ENCODE data around the gene SIGLEC9. TPM values are rescaled to one million over a fixed set of nuclear protein-coding genes. Genes with fewer than 3 reads are reported as not detected.

Gene SIGLEC9
- total and polyA plus RNA-seq, 8 donors, result 0.19 to 4.1 (median 0.91) TPM

DNA sequence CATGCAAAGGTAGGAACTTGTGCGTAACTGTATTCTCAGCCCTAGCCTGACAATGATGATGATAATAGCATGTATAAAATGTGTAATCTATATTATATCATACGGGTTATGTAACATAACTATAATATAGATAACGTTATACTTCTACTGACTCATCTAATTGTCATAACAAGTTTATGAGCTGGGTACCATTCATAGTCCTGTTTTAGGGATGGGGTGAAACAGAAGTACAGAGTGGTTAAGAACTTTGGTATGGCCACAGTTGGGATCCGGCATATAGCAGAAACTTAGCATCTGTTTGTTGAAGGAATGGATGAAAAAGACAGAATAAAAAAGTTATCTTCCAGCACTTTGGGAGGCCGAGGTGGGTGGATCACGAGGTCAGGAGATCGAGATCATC, 21.7 kb upstream of the SIGLEC9 start:
- intact Hi-C loops (cut with DNase I), result no loop called here

DNA sequence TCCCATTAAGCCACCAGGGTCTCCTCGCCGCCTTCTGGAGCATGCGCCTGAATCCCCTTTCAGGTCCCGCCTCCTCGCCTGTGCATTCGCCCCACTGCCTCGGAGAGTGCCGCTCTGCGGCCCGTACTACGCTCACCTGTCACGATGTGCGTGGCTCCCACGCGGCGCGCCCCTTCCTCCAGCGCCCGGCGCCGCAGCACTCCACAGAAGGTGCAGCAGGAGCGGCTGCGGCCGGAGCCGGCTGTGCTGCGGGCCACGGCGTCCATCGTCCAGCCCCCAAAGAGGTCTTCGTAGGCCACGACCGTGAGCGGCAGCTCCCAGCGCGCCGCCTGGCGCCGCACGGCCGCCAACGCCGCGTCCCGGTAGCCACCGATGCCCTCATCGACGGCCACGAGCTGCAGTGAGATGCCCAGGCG, 20.8 kb upstream of the SIGLEC9 start:
- no peak for ATAC-seq
- Histone ChIP-seq H3K9me3 (no peaks in the 10 kb centered on the region), H3K36me3 (no peaks in the 10 kb centered on the region), H3K27me3 (no peaks in the 10 kb centered on the region), H3K27ac (no peak overlapping the region), H3K4me1 (peaks cover 9 to 18% (median 18%) of the 10 kb centered on the region in 3 donors), H3K4me3 (no peak overlapping the region)
- TF ChIP-seq, protein P1, sequence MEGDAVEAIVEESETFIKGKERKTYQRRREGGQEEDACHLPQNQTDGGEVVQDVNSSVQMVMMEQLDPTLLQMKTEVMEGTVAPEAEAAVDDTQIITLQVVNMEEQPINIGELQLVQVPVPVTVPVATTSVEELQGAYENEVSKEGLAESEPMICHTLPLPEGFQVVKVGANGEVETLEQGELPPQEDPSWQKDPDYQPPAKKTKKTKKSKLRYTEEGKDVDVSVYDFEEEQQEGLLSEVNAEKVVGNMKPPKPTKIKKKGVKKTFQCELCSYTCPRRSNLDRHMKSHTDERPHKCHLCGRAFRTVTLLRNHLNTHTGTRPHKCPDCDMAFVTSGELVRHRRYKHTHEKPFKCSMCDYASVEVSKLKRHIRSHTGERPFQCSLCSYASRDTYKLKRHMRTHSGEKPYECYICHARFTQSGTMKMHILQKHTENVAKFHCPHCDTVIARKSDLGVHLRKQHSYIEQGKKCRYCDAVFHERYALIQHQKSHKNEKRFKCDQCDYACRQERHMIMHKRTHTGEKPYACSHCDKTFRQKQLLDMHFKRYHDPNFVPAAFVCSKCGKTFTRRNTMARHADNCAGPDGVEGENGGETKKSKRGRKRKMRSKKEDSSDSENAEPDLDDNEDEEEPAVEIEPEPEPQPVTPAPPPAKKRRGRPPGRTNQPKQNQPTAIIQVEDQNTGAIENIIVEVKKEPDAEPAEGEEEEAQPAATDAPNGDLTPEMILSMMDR (IDR thresholded peaks at IDR 0.05), result no peak
- no peak for FAIRE-seq
- WGBS, 2 donors, result 86 to 92% methylated on average over 49 of the region's 49 CpGs
- DNase-seq, result no peak
- intact Hi-C loops (cut with DNase I), result no loop called here

More for the DNA sequence above, 21.7 kb upstream of the SIGLEC9 start:
- no peaks in the 10 kb centered on the region for H3K9me3 ChIP-seq
- ATAC-seq (no peak), DNase-seq (no peak), FAIRE-seq (no peak)
- 87 to 90% methylated on average over 7 of the region's 7 CpGs for whole genome bisulfite sequencing, 2 donors
- H3K4me1 ChIP-seq, result peaks cover 9 to 18% (median 15%) of the 10 kb centered on the region in 3 donors
- H3K4me3 ChIP-seq, result no peak overlapping the region
- no peaks in the 10 kb centered on the region for H3K27me3 ChIP-seq
- H3K27ac ChIP-seq, result no peak overlapping the region
- TF ChIP-seq, protein P1 (IDR thresholded peaks at IDR 0.05), result no peak
- H3K36me3 ChIP-seq, result no peaks in the 10 kb centered on the region

DNA sequence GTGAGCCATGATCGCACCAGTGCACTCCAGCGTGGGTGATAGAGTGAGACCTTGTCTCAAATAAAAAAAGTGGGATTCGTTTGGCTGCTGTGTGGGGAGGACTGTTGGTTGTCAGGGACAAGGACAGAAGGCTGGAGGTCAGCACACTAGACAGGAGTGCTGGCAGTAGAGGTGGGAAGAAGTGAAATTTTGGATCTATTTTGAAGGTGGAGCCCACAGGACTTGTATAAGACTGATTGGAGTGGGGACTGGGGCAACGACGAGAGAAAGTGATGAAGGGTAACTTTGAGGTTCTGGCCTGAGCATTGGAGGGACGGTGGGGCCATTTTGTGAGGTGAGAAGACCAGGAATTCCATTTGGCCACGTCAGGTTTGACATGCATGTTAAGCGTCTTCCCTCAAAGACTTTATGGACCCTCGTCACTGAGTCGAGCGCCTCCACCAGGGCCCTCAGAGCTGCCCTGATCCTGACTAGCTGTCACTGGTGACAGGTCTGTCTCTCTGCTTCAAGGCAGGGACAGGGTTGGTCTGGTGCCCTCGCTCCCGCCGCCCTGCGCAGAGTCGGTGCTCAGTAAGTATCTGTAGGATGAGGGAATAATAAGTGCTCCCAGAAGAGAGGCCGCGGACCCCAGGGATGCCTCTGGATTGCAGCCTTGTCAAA, 17.2 kb upstream of the SIGLEC9 start:
- no peak for DNase-seq
- ATAC-seq, result peak in 3 of 4 donors; percentile 1 to 2 (median 2)
- Histone ChIP-seq H3K9me3 (no peaks in the 10 kb centered on the region), H3K27me3 (no peaks in the 10 kb centered on the region), H3K36me3 (no peaks in the 10 kb centered on the region), H3K4me1 (peaks cover 3 to 11% (median 6%) of the 10 kb centered on the region in 3 donors), H3K4me3 (peak overlapping the region; percentile 51 to 80 (median 65)), H3K27ac (no peak overlapping the region)
- TF ChIP-seq, protein P1 (IDR thresholded peaks at IDR 0.05), result no peak
- intact Hi-C loops (cut with DNase I), result no loop called here
- no peak for FAIRE-seq
- 8 to 11% methylated on average over 18 of the region's 18 CpGs for WGBS, 2 donors

DNA sequence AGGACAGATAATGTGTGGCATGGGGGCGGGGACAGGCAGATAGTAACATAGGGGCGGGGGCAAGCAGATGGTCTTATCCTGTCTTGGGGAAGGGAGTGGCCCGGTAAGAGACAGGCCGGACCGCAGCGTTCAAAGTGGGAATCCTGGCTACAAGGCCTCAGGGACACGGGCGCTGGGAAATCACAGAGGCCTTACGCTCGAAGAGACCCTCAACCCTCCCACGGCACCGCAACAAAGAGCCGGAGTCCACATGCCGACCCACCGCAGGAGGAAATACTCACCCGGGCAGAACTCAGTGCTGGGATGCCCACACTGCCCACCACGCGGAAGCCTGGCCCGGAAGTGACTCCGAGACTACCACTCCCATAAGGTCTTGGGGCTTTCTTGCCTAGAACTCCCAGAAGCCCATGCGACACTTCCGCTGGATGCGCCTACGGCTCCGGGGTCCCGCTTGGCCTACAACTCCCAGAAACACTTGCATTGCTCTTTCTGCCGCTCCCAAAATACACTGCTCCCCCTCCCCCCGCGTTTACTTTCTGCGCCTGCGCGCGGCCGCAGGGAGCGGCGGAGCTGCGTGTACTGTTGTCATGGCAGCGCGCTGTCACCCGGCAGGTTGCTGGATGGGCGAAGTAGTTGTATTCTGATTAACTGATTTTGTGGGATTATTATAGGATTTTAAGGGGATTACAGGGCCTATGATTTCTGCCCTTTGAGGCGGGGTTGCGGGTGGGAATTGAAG, 16.5 kb upstream of the SIGLEC9 start, which contains the start of gene CTU1:
TSS of gene CTU1 (minus strand) at position 344 of the 739 bp plus-strand sequence. CDS start 3,840 bp downstream, outside the sequence.
- Histone ChIP-seq H3K9me3 (no peaks in the 10 kb centered on the region), H3K4me1 (peaks cover 3 to 11% (median 6%) of the 10 kb centered on the region in 3 donors), H3K36me3 (no peaks in the 10 kb centered on the region), H3K27ac (peak within 1 kb of the TSS in 1 of 4 donors; percentile 51), H3K27me3 (no peaks in the 10 kb centered on the region), H3K4me3 (peak within 1 kb of the TSS; percentile 51 to 80 (median 65))
- TF ChIP-seq, protein P1 (IDR thresholded peaks at IDR 0.05), result peak in 1 of 4 donors; percentile 11
- DNase-seq, result peak; percentile 96 to 99 (median 99)
- peak; percentile 98 to 99 (median 99) for ATAC-seq
- 0 to 1% methylated on average over 43 of the region's 43 CpGs for WGBS, 2 donors
- FAIRE-seq, result peak; percentile 93
- intact Hi-C loops (cut with DNase I), result no loop called here
